Karpas-422 (cell line): ENCODE results near the gene RSPO4. TPM values are rescaled to one million over a fixed set of nuclear protein-coding genes. Genes with fewer than 3 reads are reported as not detected.

ENCODE experiments used
- DNase-seq: peaks from one replicate; pipeline ENCODE4 v3.0.0-alpha.2; 2015
- H2AFZ ChIP-seq: fragments of 200-600 bp; sonication (generic); 2 replicates; pipeline ENCODE4 v1.6.1; 2014; ENCODE audit warnings: antibody characterized with exemption, low read length, mixed read lengths
- H3K27ac ChIP-seq: fragments of 200-600 bp; sonication (generic); 2 replicates; pipeline ENCODE4 v1.5.1; 2014; ENCODE audit warnings: mild to moderate bottlenecking, low read length, moderate library complexity
- H3K27me3 ChIP-seq: fragments of 200-600 bp; sonication (generic); 2 replicates; pipeline ENCODE4 v1.6.1; 2014; ENCODE audit warnings: low read length, mixed read lengths
- H3K36me3 ChIP-seq: fragments of 200-600 bp; sonication (generic); 2 replicates; pipeline ENCODE4 v1.6.1; 2014; ENCODE audit warnings: low read length, mixed read lengths; ENCODE audit not compliant: insufficient read depth
- H3K4me1 ChIP-seq: fragments of 200-600 bp; sonication (generic); 2 replicates; pipeline ENCODE4 v1.6.1; 2014; ENCODE audit warnings: mild to moderate bottlenecking, low read length, mixed read lengths
- H3K4me2 ChIP-seq: fragments of 200-600 bp; sonication (generic); 2 replicates; pipeline ENCODE4 v1.6.1; 2014; ENCODE audit warnings: low read length, low read depth, mild to moderate bottlenecking; ENCODE audit not compliant: poor library complexity, severe bottlenecking
- H3K4me3 ChIP-seq: fragments of 200-600 bp; sonication (generic); 2 replicates; pipeline ENCODE4 v1.5.1; 2014; ENCODE audit warnings: mild to moderate bottlenecking, antibody characterized with exemption, low read length, mixed read lengths
- H3K79me2 ChIP-seq: fragments of 200-600 bp; sonication (generic); 2 replicates; pipeline ENCODE4 v1.6.1; 2014; ENCODE audit warnings: mild to moderate bottlenecking, low read length, mixed read lengths
- H3K9ac ChIP-seq: fragments of 200-600 bp; sonication (generic); 2 replicates; pipeline ENCODE4 v1.6.0; 2014; ENCODE audit warnings: low read length
- H3K9me2 ChIP-seq: fragments of 200-600 bp; sonication (generic), shearing (Covaris generic); replicated peaks from 2 replicates; pipeline ENCODE4 v1.6.0; 2014; ENCODE audit warnings: mild to moderate bottlenecking, low read length, moderate library complexity; ENCODE audit not compliant: insufficient read depth
- H3K9me3 ChIP-seq: fragments of 300-700, 200-600 bp; sonication (generic); 2 replicates; pipeline ENCODE4 v1.6.1; 2014; ENCODE audit warnings: low read length, mixed read lengths
- H4K20me1 ChIP-seq: fragments of 200-600 bp; sonication (generic); 2 replicates; pipeline ENCODE4 v1.6.1; 2014; ENCODE audit warnings: mild to moderate bottlenecking, antibody characterized with exemption, low read length, low read depth; ENCODE audit not compliant: insufficient read depth
- total RNA-seq: library from RNA; depleted of rRNA; stranded (reverse); fragments of >200 nt; shearing (Covaris generic); gene quantifications from 2 replicates; pipeline ENCODE4 v1.2.3, GENCODE V29; 2014; ENCODE audit warnings: low replicate concordance; rRNA removed

Gene RSPO4
- total RNA-seq, 1 experiment from 2014 or later = not detected

DNA sequence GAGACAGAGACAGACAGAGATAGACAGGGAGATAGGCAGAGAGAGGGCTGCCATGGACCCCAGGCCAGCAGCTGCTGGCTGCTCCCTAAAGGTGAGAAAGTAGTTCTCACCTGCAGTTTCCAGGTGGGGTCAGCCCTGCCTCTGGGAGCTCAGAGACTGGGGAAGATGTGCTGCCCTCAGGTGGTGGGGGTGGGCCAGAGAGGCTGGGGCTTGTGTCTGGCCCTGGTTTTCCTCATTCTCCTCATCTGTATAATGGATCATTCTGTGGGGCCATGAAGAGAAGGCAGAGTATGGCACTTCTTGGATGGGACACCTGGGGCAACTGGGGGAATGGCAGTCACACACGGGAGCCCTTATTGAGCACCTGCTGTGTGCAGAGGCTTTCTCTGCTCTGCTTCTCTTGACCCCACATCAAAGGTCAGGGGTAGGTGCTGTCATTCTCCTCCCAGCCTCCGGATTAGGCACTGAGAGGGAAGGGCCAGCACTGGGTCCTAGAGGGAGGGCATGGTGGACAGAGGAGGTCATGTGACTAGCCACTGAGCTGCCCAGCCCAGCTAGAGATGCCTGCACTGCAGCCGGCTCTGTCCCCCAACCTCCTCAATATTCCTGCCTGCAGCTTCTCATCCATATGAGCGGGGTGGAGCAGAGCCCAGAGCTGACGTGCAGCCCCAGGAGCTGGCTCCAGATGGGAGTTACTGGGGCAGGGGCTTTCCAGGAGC is 90.1 kb downstream of the RSPO4 start:
- no peaks in the 10 kb centered on the region for H3K27me3 ChIP-seq
- no peaks in the 10 kb centered on the region for H3K4me1 ChIP-seq
- no peaks in the 10 kb centered on the region for H3K79me2 ChIP-seq

GRCh38 chr20:910870-911770 is 91.0 kb downstream of the RSPO4 start:
- H3K36me3 ChIP-seq = no peaks in the 10 kb centered on the region
- no peak overlapping the region for H3K27ac ChIP-seq
- H3K4me1 ChIP-seq = no peaks in the 10 kb centered on the region
- H3K4me3 ChIP-seq = no peak overlapping the region
- H3K79me2 ChIP-seq = no peaks in the 10 kb centered on the region
- H2AFZ ChIP-seq = no peak overlapping the region
- no peaks in the 10 kb centered on the region for H4K20me1 ChIP-seq
- H3K9ac ChIP-seq = no peak overlapping the region
- H3K9me2 ChIP-seq = no peaks in the 10 kb centered on the region
- no peaks in the 10 kb centered on the region for H3K9me3 ChIP-seq
- no peaks in the 10 kb centered on the region for H3K27me3 ChIP-seq
- no peak for DNase-seq
- H3K4me2 ChIP-seq = no peak overlapping the region

More for the DNA sequence above, 90.1 kb downstream of the RSPO4 start:
- Histone ChIP-seq H3K9me2 (no peaks in the 10 kb centered on the region), H3K36me3 (no peaks in the 10 kb centered on the region), H4K20me1 (no peaks in the 10 kb centered on the region), H3K27ac (no peak overlapping the region), H2AFZ (no peak overlapping the region), H3K4me2 (no peak overlapping the region), H3K9ac (no peak overlapping the region), H3K9me3 (no peaks in the 10 kb centered on the region), H3K4me3 (no peak overlapping the region)
- peak; percentile 44 for DNase-seq

DNA sequence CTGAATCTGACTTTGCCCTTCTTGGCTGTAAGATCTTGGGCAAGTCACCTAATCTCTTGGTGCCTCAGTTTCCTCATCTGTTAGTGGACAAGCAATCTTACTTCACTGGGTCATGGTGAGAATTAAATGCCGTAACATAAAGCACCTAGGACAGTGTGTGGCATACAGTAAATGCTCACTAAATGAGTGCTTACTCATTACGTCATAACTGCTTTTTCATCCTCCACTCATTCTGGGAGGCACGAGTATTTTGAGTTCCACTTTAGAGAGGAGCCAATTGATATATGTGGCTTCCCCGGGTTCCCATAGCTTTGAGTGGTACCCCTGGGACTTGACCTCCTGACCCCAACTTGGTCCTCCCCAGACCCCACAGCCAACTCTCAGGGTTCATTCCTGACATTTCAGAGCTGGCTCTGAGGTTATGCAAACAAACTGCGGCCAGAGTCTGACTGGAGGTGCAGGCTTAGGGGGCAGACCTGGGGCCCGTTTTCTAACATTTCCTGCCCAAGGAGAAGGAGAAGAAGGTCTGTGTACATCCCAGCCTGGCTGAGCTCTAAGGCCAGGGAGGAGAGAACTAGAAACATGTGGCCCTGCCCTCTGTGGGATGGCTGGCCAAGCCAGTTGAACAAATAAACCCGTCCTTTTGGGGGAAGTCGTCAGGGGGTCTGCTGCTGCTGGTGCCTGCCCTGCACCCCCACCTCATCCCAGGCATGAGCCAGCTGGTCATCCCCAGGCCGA is 91.8 kb downstream of the RSPO4 start:
- H3K79me2 ChIP-seq = no peaks in the 10 kb centered on the region
- no peaks in the 10 kb centered on the region for H3K9me2 ChIP-seq
- no peak overlapping the region for H3K4me3 ChIP-seq
- H4K20me1 ChIP-seq = no peaks in the 10 kb centered on the region
- no peaks in the 10 kb centered on the region for H3K4me1 ChIP-seq
- H3K9ac ChIP-seq = no peak overlapping the region
- DNase-seq = no peak
- H3K4me2 ChIP-seq = no peak overlapping the region
- no peaks in the 10 kb centered on the region for H3K36me3 ChIP-seq
- no peak overlapping the region for H2AFZ ChIP-seq
- no peak overlapping the region for H3K27ac ChIP-seq
- no peaks in the 10 kb centered on the region for H3K27me3 ChIP-seq
- H3K9me3 ChIP-seq = no peaks in the 10 kb centered on the region

DNA sequence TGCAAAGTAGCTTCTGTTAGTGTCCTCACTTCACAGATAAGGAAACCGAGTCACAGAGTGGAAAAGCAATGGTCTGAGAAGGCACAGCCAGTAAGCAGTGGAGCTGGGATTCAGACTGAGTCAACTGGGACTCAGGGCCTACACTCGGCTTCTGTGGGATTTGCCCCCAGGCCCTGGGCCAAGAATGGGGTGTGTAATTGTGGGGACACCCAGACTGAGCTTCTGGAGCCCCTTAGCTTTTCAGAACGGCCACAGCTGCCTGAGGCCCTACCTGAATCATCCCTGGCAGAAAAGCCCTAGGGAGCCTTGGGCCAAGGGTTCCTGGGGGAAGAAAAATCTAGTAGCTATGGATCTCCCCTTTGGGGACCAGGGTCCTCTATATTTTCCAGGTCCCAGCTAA is 92.5 kb downstream of the RSPO4 start:
- Histone ChIP-seq H3K4me2 (no peak overlapping the region), H3K9ac (no peak overlapping the region), H3K9me2 (no peaks in the 10 kb centered on the region), H4K20me1 (no peaks in the 10 kb centered on the region), H3K4me3 (no peak overlapping the region), H3K4me1 (no peaks in the 10 kb centered on the region), H3K36me3 (no peaks in the 10 kb centered on the region), H3K79me2 (no peaks in the 10 kb centered on the region), H2AFZ (no peak overlapping the region), H3K9me3 (no peaks in the 10 kb centered on the region), H3K27me3 (no peaks in the 10 kb centered on the region), H3K27ac (no peak overlapping the region)
- DNase-seq = no peak

Other genes starting within 250 kb of the RSPO4 start
- not detected in 2 replicates for gene SLC52A3, start 233.8 kb downstream of the RSPO4 start, total RNA-seq
- gene FAM110A, start 168.6 kb downstream of the RSPO4 start, total RNA-seq = 0.89 and 3.1 TPM in 2 replicates
- gene ANGPT4, start 86.0 kb downstream of the RSPO4 start, total RNA-seq = not detected in 2 replicates
- gene PSMF1, start 116.3 kb upstream of the RSPO4 start, total RNA-seq = 26.3 and 39.1 TPM in 2 replicates
- gene TMEM74B, start 182.7 kb upstream of the RSPO4 start, total RNA-seq = not detected in 2 replicates
- not detected in 2 replicates for gene C20orf202, start 201.1 kb upstream of the RSPO4 start, total RNA-seq
- not detected in 2 replicates for gene RAD21L1, start 223.7 kb upstream of the RSPO4 start, total RNA-seq